Lung (tissue), 12 donors: ENCODE measurements around the gene ZNF132. TPM values are rescaled to one million over a fixed set of nuclear protein-coding genes. Genes with fewer than 3 reads are reported as not detected.
A peak's percentile ranks its signal among the peaks of the same experiment; 100 is the strongest.
"Not testable (repeated sequence)": the region's sequence is repeated elsewhere in the genome, so short reads cannot be mapped to it uniquely, and the experiment has no call there.

Experiments used
- ATAC-seq: fragments of 200-7000 bp; cut with Tn5 transposase; one replicate; pipeline ENCODE4 v1.9.1; 2020; ENCODE audit warnings: moderate number of reproducible peaks; ENCODE audit not compliant: insufficient read depth, low FRiP score
- DNase-seq, 3 donors: peaks; one replicate each; pipeline ENCODE4 v3.0.0-alpha.2; 2013 to 2017
- H3K27ac ChIP-seq, 2 donors: one replicate each; pipeline ENCODE4 v1.5.1; 2013; ENCODE audit warnings: mild to moderate bottlenecking in 2 of 2, moderate library complexity in 2 of 2, control low read depth in 1 of 2, inconsistent platforms in 1 of 2, low read depth in 1 of 2, low read length in 1 of 2
- H3K27me3 ChIP-seq, 3 donors: one replicate each; pipeline ENCODE4 v1.5.1; 2013; ENCODE audit warnings: low read length in 2 of 3; ENCODE audit not compliant: control insufficient read depth in 3 of 3, insufficient read depth in 3 of 3
- H3K36me3 ChIP-seq, 4 donors: one replicate each; pipeline ENCODE4 v1.5.1; 2013; ENCODE audit warnings: low read length in 4 of 4, mild to moderate bottlenecking in 1 of 4, moderate library complexity in 1 of 4; ENCODE audit not compliant: control insufficient read depth in 4 of 4, insufficient read depth in 4 of 4
- H3K4me1 ChIP-seq, 5 donors: one replicate each; pipeline ENCODE4 v1.5.1; 2013; ENCODE audit warnings: low read length in 5 of 5, mild to moderate bottlenecking in 2 of 5, moderate library complexity in 1 of 5; ENCODE audit not compliant: control insufficient read depth in 5 of 5, insufficient read depth in 5 of 5
- H3K4me3 ChIP-seq: one replicate; pipeline ENCODE4 v1.5.1; 2013; ENCODE audit warnings: mild to moderate bottlenecking, control low read depth, moderate library complexity
- H3K9ac ChIP-seq, 2 donors: one replicate each; pipeline ENCODE4 v1.5.1; 2013; ENCODE audit warnings: low read length in 2 of 2, control low read depth in 1 of 2; ENCODE audit not compliant: insufficient read depth in 1 of 2
- H3K9me3 ChIP-seq, 4 donors: one replicate each; pipeline ENCODE4 v1.5.1; 2013; ENCODE audit warnings: low read length in 3 of 4, mild to moderate bottlenecking in 1 of 4, moderate library complexity in 1 of 4; ENCODE audit not compliant: control insufficient read depth in 4 of 4, insufficient read depth in 3 of 4
- WGBS, 2 donors: extraction: QIAGEN DNeasy Blood & Tissue Kit; methylation state at CpG; one replicate each; pipeline ENCODE4 v1.1.7; 2013; 5-methylcytosine and 5-hydroxymethylcytosine counted together
- polyA plus RNA-seq, 2 donors: library from polyadenylated mRNA; stranded (reverse); fragments of 200-250 nt; gene quantifications; one replicate each; pipeline ENCODE4 v1.2.1, GENCODE V29; 2013
- total RNA-seq, 2 donors: library from RNA; depleted of rRNA in 1 of 2; stranded (reverse); fragments of >200 nt in 1 of 2; gene quantifications; one replicate each; pipeline ENCODE4 v1.2.1, GENCODE V29; 2014 to 2021
- TF ChIP-seq, protein P1 (sequence below): IDR thresholded peaks from 2 replicates; pipeline ENCODE4 v1.5.1; 2012; ENCODE audit warnings: mild to moderate bottlenecking; ENCODE audit errors: control extremely low read depth, extremely low read depth
- donor health status: control.
- donor health status: control.
- donor health status: Bipolar disorder and iron deficiency.
- donor health status: healthy.
- donor health status: DM: yes; HTN: yes; CAD: no.

ZNF132 gene
- total and polyA plus RNA-seq, 4 donors = 1.0 to 7.4 (median 2.9) TPM

GRCh38 chr19:58471736-58472135 is 31.8 kb upstream of the ZNF132 start:
- DNase-seq (no peak), ATAC-seq (no peak)
- TF ChIP-seq, protein P1, sequence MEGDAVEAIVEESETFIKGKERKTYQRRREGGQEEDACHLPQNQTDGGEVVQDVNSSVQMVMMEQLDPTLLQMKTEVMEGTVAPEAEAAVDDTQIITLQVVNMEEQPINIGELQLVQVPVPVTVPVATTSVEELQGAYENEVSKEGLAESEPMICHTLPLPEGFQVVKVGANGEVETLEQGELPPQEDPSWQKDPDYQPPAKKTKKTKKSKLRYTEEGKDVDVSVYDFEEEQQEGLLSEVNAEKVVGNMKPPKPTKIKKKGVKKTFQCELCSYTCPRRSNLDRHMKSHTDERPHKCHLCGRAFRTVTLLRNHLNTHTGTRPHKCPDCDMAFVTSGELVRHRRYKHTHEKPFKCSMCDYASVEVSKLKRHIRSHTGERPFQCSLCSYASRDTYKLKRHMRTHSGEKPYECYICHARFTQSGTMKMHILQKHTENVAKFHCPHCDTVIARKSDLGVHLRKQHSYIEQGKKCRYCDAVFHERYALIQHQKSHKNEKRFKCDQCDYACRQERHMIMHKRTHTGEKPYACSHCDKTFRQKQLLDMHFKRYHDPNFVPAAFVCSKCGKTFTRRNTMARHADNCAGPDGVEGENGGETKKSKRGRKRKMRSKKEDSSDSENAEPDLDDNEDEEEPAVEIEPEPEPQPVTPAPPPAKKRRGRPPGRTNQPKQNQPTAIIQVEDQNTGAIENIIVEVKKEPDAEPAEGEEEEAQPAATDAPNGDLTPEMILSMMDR = no peak
- Histone ChIP-seq H3K4me3 (no peak overlapping the region), H3K27ac (no peak overlapping the region), H3K27me3 (no peaks in the 10 kb centered on the region), H3K36me3 (peaks cover 2 to 37% (median 10%) of the 10 kb centered on the region in 4 donors), H3K4me1 (peaks cover 0 to 18% (median 6%) of the 10 kb centered on the region in 5 donors), H3K9ac (no peak overlapping the region), H3K9me3 (no peaks in the 10 kb centered on the region)
- 96% methylated on average over 39 of the region's 39 CpGs for WGBS, 2 donors

DNA sequence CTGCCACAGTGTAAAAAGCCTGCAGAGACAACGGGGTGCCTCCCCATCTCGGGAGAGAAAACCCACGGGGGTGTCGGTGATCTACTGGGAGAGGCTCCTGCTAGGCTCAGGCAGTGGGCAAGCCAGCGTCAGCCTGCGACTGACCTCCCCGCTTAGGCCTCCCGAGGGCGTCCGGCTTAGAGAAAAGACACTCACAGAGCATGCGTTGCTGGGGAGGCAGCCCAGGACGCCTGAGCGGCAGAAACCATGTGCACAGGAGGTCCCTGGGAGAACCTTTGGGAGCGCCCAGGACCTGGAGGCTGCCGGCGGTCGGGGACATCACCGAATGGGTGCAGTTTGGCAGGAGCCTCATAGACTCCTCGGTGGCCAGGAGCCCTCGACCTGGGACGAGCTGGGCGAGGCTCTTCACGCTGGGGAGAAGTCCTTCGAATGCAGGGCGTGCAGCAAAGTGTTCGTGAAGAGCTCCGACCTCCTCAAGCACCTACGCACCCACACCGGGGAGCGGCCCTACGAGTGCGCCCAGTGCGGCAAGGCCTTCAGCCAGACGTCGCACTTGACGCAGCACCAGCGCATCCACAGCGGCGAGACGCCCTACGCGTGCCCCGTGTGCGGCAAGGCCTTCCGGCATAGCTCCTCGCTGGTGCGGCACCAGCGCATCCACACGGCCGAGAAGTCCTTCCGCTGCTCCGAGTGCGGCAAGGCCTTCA is 31.0 kb upstream of the ZNF132 start:
- H3K4me1 ChIP-seq = peaks cover 0 to 20% (median 5%) of the 10 kb centered on the region in 5 donors
- ATAC-seq, DNase-seq, H3K4me3 ChIP-seq, H3K27ac ChIP-seq, H3K9me3 ChIP-seq, H3K27me3 ChIP-seq, H3K9ac ChIP-seq: not testable (repeated sequence)
- H3K36me3 ChIP-seq = peaks cover 2 to 37% (median 10%) of the 10 kb centered on the region in 4 donors
- WGBS, 2 donors = 95 to 96% methylated on average over 22 to 38 of the region's 53 CpGs

DNA sequence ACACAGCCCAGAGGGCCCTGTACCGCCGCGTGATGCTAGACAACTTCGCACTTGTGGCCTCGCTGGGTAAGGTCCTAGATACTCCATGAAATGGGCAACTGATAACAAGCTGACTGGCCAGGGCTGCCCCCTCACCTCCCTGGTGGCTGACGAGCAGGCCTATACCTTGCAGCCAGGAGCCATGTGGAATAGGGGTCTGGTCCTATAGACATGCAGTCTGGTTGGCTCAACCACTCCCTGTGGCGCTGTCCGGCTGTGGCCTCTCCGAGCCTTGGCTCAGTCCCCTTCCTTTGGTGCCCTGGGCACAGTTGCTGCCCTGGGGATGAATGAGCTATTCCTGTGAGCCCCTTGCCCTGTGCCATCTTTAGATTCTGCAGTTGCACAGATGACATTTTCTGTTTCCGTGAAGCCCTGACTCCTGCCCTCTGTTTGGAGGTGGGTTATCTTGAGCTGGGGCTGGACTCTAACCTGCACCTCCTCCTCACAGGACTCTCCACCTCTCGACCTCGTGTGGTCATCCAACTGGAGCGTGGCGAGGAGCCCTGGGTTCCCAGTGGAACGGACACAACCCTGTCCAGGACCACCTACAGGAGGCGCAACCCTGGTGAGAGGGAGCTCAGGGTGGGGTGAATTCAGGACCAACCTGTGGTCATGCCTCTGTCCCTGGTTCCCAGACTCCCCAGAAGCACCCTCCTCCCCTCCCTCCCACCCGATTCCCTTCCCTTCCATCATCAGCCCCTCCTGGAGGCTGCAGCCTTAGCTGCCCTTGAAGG is 29.5 kb upstream of the ZNF132 start:
- WGBS, 2 donors = 94 to 95% methylated on average over 17 of the region's 17 CpGs
- H3K4me1 ChIP-seq = peaks cover 0 to 14% (median 5%) of the 10 kb centered on the region in 5 donors
- no peak overlapping the region for H3K4me3 ChIP-seq
- no peaks in the 10 kb centered on the region for H3K27me3 ChIP-seq
- H3K9me3 ChIP-seq = no peaks in the 10 kb centered on the region
- no peak overlapping the region for H3K9ac ChIP-seq
- TF ChIP-seq, protein P1 = no peak
- no peak for DNase-seq
- peaks cover 2 to 37% (median 10%) of the 10 kb centered on the region in 4 donors for H3K36me3 ChIP-seq
- no peak overlapping the region for H3K27ac ChIP-seq
- no peak for ATAC-seq

- ATAC-seq = no peak
- DNase-seq = no peak
- TF ChIP-seq, protein P1 = no peak
- WGBS, 2 donors = 62 to 71% methylated on average over 5 of the region's 5 CpGs
- Histone ChIP-seq H3K9me3 (no peaks in the 10 kb centered on the region), H3K4me3 (peak overlapping the region; percentile 25), H3K27me3 (no peaks in the 10 kb centered on the region), H3K4me1 (peaks cover 0 to 14% (median 5%) of the 10 kb centered on the region in 5 donors), H3K27ac (no peak overlapping the region), H3K36me3 (peaks cover 2 to 34% (median 7%) of the 10 kb centered on the region in 4 donors), H3K9ac (no peak overlapping the region)
Measured at GRCh38 chr19:58468216-58468839, 28.4 kb upstream of the ZNF132 start.
